Measurements from ENCODE around the gene JMJD7.

JMJD7 gene

DNA sequence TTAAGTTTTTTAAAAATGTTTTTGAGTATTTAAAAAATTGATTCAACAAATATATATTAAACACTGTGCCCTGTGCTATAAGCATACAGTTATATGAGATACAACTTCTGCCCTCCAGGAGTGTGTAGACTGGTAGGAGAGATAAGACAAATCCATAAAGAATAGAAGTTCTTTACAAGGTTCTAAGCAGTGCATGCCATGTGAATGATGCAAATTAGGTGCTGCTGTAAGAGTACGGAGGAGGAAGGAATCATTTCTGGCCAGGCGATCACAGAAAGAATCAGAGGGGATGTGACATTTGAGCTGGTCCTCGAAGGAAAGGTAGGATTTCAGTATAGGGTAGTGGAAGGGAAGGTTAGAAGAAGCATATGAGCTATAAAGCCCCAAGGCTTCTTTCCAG is 39.6 kb upstream of the JMJD7 start:
- no peak for TF ChIP-seq Cebpa-rat (IDR thresholded peaks at IDR 0.05)
- peak overlapping the region; percentile 71 to 96 (median 83) for H3K4me2 ChIP-seq

GRCh38 chr15:41789236-41789635 is 38.7 kb upstream of the JMJD7 start:
- TF ChIP-seq Cebpa-rat (IDR thresholded peaks at IDR 0.05) = no peak
- Histone ChIP-seq H3K36me3 (no peaks in the 10 kb centered on the region), H3K27me3 (no peaks in the 10 kb centered on the region), H3K4me1 (peaks cover 50 to 92% (median 75%) of the 10 kb centered on the region in 10 experiments), H3K4me3 (no peak overlapping the region; a peak in 1 of 20 replicates), H3K27ac (peak overlapping the region in 10 of 11 experiments; percentile 2 to 77 (median 68); a peak in 16 of 22 replicates), H3K9me3 (replicated peaks in 1 of 11) (no peaks in the 10 kb centered on the region), H4K20me1 (no peaks in the 10 kb centered on the region; a peak in 1 of 22 replicates), H3K4me2 (peak overlapping the region; percentile 71 to 96 (median 83)), H3K9ac (peak overlapping the region in 6 of 11 experiments; percentile 3 to 43 (median 19); a peak in 7 of 22 replicates)

More for the DNA sequence above, 39.6 kb upstream of the JMJD7 start:
- Histone ChIP-seq H3K4me1 (peaks cover 55 to 92% (median 75%) of the 10 kb centered on the region in 10 experiments), H3K27ac (peak overlapping the region in 4 of 11 experiments; percentile 67 to 77 (median 72); a peak in 6 of 22 replicates), H3K9ac (peak overlapping the region in 2 of 11 experiments; percentile 3 to 14; a peak in 3 of 22 replicates), H3K27me3 (no peaks in the 10 kb centered on the region), H3K36me3 (no peaks in the 10 kb centered on the region), H3K4me3 (no peak overlapping the region), H3K9me3 (replicated peaks in 1 of 11) (no peaks in the 10 kb centered on the region), H4K20me1 (no peaks in the 10 kb centered on the region; a peak in 1 of 22 replicates)

- Histone ChIP-seq H3K27me3 (no peaks in the 10 kb centered on the region), H3K4me1 (peaks cover 50 to 92% (median 76%) of the 10 kb centered on the region in 10 experiments), H3K9me3 (replicated peaks in 1 of 11) (no peaks in the 10 kb centered on the region), H3K36me3 (no peaks in the 10 kb centered on the region), H3K27ac (peak overlapping the region in 9 of 11 experiments; percentile 5 to 77 (median 68); a peak in 14 of 22 replicates), H3K4me3 (no peak overlapping the region), H4K20me1 (no peaks in the 10 kb centered on the region; a peak in 1 of 22 replicates), H3K4me2 (peak overlapping the region; percentile 71 to 96 (median 83)), H3K9ac (peak overlapping the region in 4 of 11 experiments; percentile 6 to 43 (median 30); a peak in 5 of 22 replicates)
- TF ChIP-seq Cebpa-rat (IDR thresholded peaks at IDR 0.05) = no peak
These were observed 38.2 kb upstream of the JMJD7 start for GRCh38 chr15:41789662-41790061.

GRCh38 chr15:41790169-41790568 is 37.7 kb upstream of the JMJD7 start:
- no peak for TF ChIP-seq Cebpa-rat (IDR thresholded peaks at IDR 0.05)
- Histone ChIP-seq H3K4me2 (peak overlapping the region; percentile 71 to 96 (median 83)), H3K9ac (peak overlapping the region in 7 of 11 experiments; percentile 2 to 64 (median 50); a peak in 12 of 22 replicates), H3K27ac (peak overlapping the region; percentile 32 to 77 (median 70); a peak in 21 of 22 replicates), H3K27me3 (no peaks in the 10 kb centered on the region), H3K4me1 (peaks cover 55 to 92% (median 81%) of the 10 kb centered on the region in 10 experiments), H4K20me1 (no peaks in the 10 kb centered on the region; a peak in 1 of 22 replicates), H3K36me3 (no peaks in the 10 kb centered on the region), H3K9me3 (replicated peaks in 1 of 11) (no peaks in the 10 kb centered on the region), H3K4me3 (0 out of 20 replicates have a peak overlapping the region, but pooled peaks of 1 of the 10 experiments have one; percentile 0)

- Histone ChIP-seq H3K4me1 (peaks cover 63 to 93% (median 88%) of the 10 kb centered on the region in 10 experiments), H3K4me3 (peak overlapping the region in 6 of 10 experiments; percentile 0 to 40 (median 8); a peak in 7 of 20 replicates), H3K4me2 (peak overlapping the region; percentile 71 to 96 (median 83)), H3K27me3 (no peaks in the 10 kb centered on the region), H3K9ac (peak overlapping the region in 10 of 11 experiments; percentile 2 to 64 (median 48); a peak in 18 of 22 replicates), H3K27ac (peak overlapping the region; percentile 32 to 77 (median 70); a peak in 21 of 22 replicates), H3K9me3 (replicated peaks in 1 of 11) (no peaks in the 10 kb centered on the region), H3K36me3 (no peaks in the 10 kb centered on the region), H4K20me1 (no peaks in the 10 kb centered on the region; a peak in 1 of 22 replicates)
- TF ChIP-seq Cebpa-rat (IDR thresholded peaks at IDR 0.05) = no peak
These were observed 36.9 kb upstream of the JMJD7 start for GRCh38 chr15:41790756-41791546.

DNA sequence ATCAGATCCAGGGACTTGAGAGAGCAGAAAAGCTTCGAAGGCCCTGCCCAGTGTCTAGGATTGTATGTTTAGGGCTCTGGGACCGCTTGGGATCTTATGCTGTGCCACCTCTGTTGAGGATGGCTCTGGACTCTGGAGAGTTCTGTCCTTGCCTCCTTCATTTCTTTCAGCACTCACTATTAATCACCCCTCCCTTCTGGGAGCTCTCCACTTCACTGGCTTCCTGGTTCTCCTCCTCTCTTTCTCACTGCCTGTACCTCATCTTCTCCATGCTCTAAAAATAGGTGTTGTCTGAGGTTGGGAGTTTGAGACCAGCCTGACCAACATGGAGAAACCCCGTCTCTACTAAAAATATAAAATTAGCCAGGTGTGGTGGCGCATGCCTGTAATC is 36.4 kb upstream of the JMJD7 start:
- H3K27ac ChIP-seq = peak overlapping the region; percentile 32 to 77 (median 70); a peak in 21 of 22 replicates
- peak overlapping the region in 5 of 10 experiments; percentile 0 to 16 (median 4); a peak in 3 of 20 replicates for H3K4me3 ChIP-seq

DNA sequence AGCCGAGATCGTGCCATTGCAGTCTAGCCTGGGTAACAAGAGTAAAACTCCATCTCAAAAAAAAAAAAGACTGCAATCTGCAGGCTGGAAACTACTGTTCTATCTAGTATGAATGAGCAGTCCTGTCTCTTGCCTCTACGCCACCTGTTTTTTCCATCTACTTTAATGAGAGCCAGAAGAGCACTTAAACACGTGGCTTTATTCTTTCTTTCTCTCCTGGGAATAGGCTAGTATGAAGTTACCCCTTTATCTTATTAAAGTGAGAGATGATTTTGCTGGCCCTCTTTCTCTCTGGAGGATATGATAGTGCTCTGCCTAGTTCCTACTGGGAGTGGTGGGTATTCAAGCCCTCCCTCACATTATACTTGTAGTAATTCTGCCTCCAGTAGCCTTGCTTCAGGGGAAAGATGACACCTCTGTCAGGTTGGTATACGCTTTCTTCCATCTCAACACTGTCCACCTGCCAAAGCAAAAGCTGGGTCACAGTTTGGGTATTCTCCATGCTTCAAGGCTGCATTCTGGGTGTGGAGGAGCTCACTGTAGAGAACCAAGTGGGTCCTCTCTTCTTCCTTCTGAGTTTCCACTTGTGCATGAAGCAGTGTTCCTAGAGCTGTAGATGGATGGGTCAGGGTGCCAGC is 35.8 kb upstream of the JMJD7 start:
- H3K4me1 ChIP-seq = peaks cover 74 to 100% (median 95%) of the 10 kb centered on the region in 10 experiments
- H3K27me3 ChIP-seq = no peaks in the 10 kb centered on the region
- TF ChIP-seq Cebpa-rat (IDR thresholded peaks at IDR 0.05) = no peak
- peak overlapping the region; percentile 71 to 96 (median 83) for H3K4me2 ChIP-seq
- no peaks in the 10 kb centered on the region for H3K36me3 ChIP-seq
- H3K9me3 ChIP-seq (replicated peaks in 1 of 11) = no peaks in the 10 kb centered on the region
- H3K4me3 ChIP-seq = no peak overlapping the region
- 0 out of 22 replicates have a peak overlapping the region, but pooled peaks of 4 of the 11 experiments have one; percentile 49 to 64 (median 54) for H3K9ac ChIP-seq
- no peaks in the 10 kb centered on the region; a peak in 1 of 22 replicates for H4K20me1 ChIP-seq
- peak overlapping the region in 8 of 11 experiments; percentile 67 to 77 (median 70); a peak in 14 of 22 replicates for H3K27ac ChIP-seq

More for the DNA sequence above, 36.4 kb upstream of the JMJD7 start:
- H4K20me1 ChIP-seq = no peaks in the 10 kb centered on the region; a peak in 1 of 22 replicates
- no peak for TF ChIP-seq Cebpa-rat (IDR thresholded peaks at IDR 0.05)
- H3K4me1 ChIP-seq = peaks cover 69 to 99% (median 93%) of the 10 kb centered on the region in 10 experiments
- no peaks in the 10 kb centered on the region for H3K36me3 ChIP-seq
- H3K9ac ChIP-seq = peak overlapping the region in 9 of 11 experiments; percentile 19 to 64 (median 49); a peak in 15 of 22 replicates
- H3K9me3 ChIP-seq (replicated peaks in 1 of 11) = no peaks in the 10 kb centered on the region
- no peaks in the 10 kb centered on the region for H3K27me3 ChIP-seq
- H3K4me2 ChIP-seq = peak overlapping the region; percentile 71 to 96 (median 83)

- H3K36me3 ChIP-seq = no peaks in the 10 kb centered on the region
- H3K4me1 ChIP-seq = peaks cover 63 to 98% (median 92%) of the 10 kb centered on the region in 10 experiments
- H3K9ac ChIP-seq = no peak overlapping the region
- no peaks in the 10 kb centered on the region for H3K9me3 ChIP-seq (replicated peaks in 1 of 11)
- H3K4me2 ChIP-seq = peak overlapping the region in 7 of 11 experiments; percentile 4 to 84 (median 13); a peak in 5 of 22 replicates
- no peak overlapping the region for H3K27ac ChIP-seq
- no peak overlapping the region for H3K4me3 ChIP-seq
- no peak for TF ChIP-seq Cebpa-rat (IDR thresholded peaks at IDR 0.05)
- peaks cover 0 to 3% (median 0%) of the 10 kb centered on the region in 11 experiments; a peak in 3 of 22 replicates for H4K20me1 ChIP-seq
- H3K27me3 ChIP-seq = no peaks in the 10 kb centered on the region
These were observed 33.8 kb upstream of the JMJD7 start for GRCh38 chr15:41794081-41794480.
